ENCODE results near the gene MED12L. TPM values are rescaled to one million over a fixed set of nuclear protein-coding genes. Genes with fewer than 3 reads are reported as not detected.

The MED12L gene
- polyA plus RNA-seq, 1 donor from 2014 or later, result 28.5 TPM

- no peak overlapping the region for H3K4me2 ChIP-seq (ENCODE audit: low read length)
- H3K4me3 ChIP-seq (ENCODE audit: low read length), result no peak overlapping the region
- no peaks in the 10 kb centered on the region for H4K20me1 ChIP-seq (ENCODE audit: insufficient read depth)
- no peaks in the 10 kb centered on the region for H3K27me3 ChIP-seq (ENCODE audit: insufficient read depth, low read depth, low read length)
- no peaks in the 10 kb centered on the region for H3K79me2 ChIP-seq (replicated peaks; ENCODE audit: insufficient read depth, low read length)
- H3K27ac ChIP-seq (ENCODE audit: low read length), result no peak overlapping the region
- no peaks in the 10 kb centered on the region for H3F3A ChIP-seq (ENCODE audit: insufficient read depth, low read length, poor library complexity, severe bottlenecking)
- H3K36me3 ChIP-seq (ENCODE audit: insufficient read depth, low read length), result peaks cover 16% of the 10 kb centered on the region
- H3K9ac ChIP-seq (ENCODE audit: low read length), result no peak overlapping the region
- no peaks in the 10 kb centered on the region for H3K9me3 ChIP-seq (ENCODE audit: low read length)
- H3K9me2 ChIP-seq (ENCODE audit: insufficient read depth, low read length), result no peaks in the 10 kb centered on the region
- no peak overlapping the region for H2AFZ ChIP-seq (ENCODE audit: low read depth, low read length)
- no peak for TF ChIP-seq SMC3 (conservative IDR thresholded peaks at IDR 0.05; ENCODE audit: poor library complexity)
- TF ChIP-seq RAD21 (conservative IDR thresholded peaks at IDR 0.05), result no peak
- TF ChIP-seq TAF1 (IDR thresholded peaks at IDR 0.05; ENCODE audit: low read depth), result no peak
- no peak for TF ChIP-seq EP300 (conservative IDR thresholded peaks at IDR 0.05; ENCODE audit: poor library complexity, severe bottlenecking)
- no peak for TF ChIP-seq EZH2 (IDR thresholded peaks at IDR 0.05; ENCODE audit: borderline replicate concordance, insufficient read depth, low read length, poor library complexity, severe bottlenecking)
- TF ChIP-seq MXI1 (conservative IDR thresholded peaks at IDR 0.05; ENCODE audit: poor library complexity, severe bottlenecking), result no peak
- no peak for TF ChIP-seq REST (IDR thresholded peaks at IDR 0.05; ENCODE audit: borderline replicate concordance)
- TF ChIP-seq POLR2AphosphoS5 (IDR thresholded peaks at IDR 0.05), result no peak
- no peak for TF ChIP-seq CTCF (IDR thresholded peaks at IDR 0.05; ENCODE audit: poor library complexity, severe bottlenecking)
Observed at GRCh38 chr3:151383111-151383510, 297.6 kb downstream of the MED12L start.

- no peak overlapping the region for H3K4me2 ChIP-seq (ENCODE audit: low read length)
- no peak overlapping the region for H2AFZ ChIP-seq (ENCODE audit: low read depth, low read length)
Observed at GRCh38 chr3:151383956-151384355, 298.5 kb downstream of the MED12L start.

More at GRCh38 chr3:151383956-151384355, 298.5 kb downstream of the MED12L start:
- Histone ChIP-seq H3K27me3 (ENCODE audit: insufficient read depth, low read depth, low read length) (no peaks in the 10 kb centered on the region), H3K9ac (ENCODE audit: low read length) (no peak overlapping the region), H3F3A (ENCODE audit: insufficient read depth, low read length, poor library complexity, severe bottlenecking) (no peaks in the 10 kb centered on the region), H3K79me2 (replicated peaks; ENCODE audit: insufficient read depth, low read length) (no peaks in the 10 kb centered on the region), H4K20me1 (ENCODE audit: insufficient read depth) (no peaks in the 10 kb centered on the region), H3K9me3 (ENCODE audit: low read length) (no peaks in the 10 kb centered on the region), H3K36me3 (ENCODE audit: insufficient read depth, low read length) (peaks cover 12% of the 10 kb centered on the region), H3K9me2 (ENCODE audit: insufficient read depth, low read length) (no peaks in the 10 kb centered on the region), H3K27ac (ENCODE audit: low read length) (no peak overlapping the region), H3K4me3 (ENCODE audit: low read length) (no peak overlapping the region)
- TF ChIP-seq EP300 (conservative IDR thresholded peaks at IDR 0.05; ENCODE audit: poor library complexity, severe bottlenecking) (no peak), MXI1 (conservative IDR thresholded peaks at IDR 0.05; ENCODE audit: poor library complexity, severe bottlenecking) (no peak), REST (IDR thresholded peaks at IDR 0.05; ENCODE audit: borderline replicate concordance) (no peak), CTCF (IDR thresholded peaks at IDR 0.05; ENCODE audit: poor library complexity, severe bottlenecking) (no peak), SMC3 (conservative IDR thresholded peaks at IDR 0.05; ENCODE audit: poor library complexity) (no peak), POLR2AphosphoS5 (IDR thresholded peaks at IDR 0.05) (no peak), RAD21 (conservative IDR thresholded peaks at IDR 0.05) (no peak), TAF1 (IDR thresholded peaks at IDR 0.05; ENCODE audit: low read depth) (no peak), EZH2 (IDR thresholded peaks at IDR 0.05; ENCODE audit: borderline replicate concordance, insufficient read depth, low read length, poor library complexity, severe bottlenecking) (no peak)
